Measurements from ENCODE around the gene LENG8. TPM values are rescaled to one million over a fixed set of nuclear protein-coding genes. Genes with fewer than 3 reads are reported as not detected.
A peak's percentile ranks its signal among the peaks of the same experiment; 100 is the strongest.

Gene LENG8
- polyA plus RNA-seq, 3 donors, result 3.6 to 341 (median 5.8) TPM

DNA sequence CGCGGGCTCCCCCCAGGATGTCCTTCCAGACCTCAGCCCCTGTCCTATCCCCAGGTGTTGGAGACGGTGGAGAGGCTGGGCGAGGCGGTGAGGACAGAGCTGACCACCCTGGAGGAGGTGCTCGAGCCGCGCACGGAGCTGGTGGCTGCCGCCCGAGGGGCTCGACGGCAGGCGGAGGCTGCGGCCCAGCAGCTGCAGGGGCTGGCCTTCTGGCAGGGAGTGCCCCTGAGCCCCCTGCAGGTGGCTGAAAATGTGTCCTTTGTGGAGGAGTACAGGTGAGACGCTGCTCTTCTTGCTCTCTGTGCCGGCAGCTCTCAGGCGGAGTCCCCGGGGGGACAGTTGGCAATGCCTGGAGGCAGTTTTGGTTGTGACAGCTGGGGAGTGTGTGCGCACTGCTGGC is 26.9 kb upstream of the LENG8 start:
- Mint-ChIP-seq H3K36me3 (peaks cover 0 to 4% of the 10 kb centered on the region in 2 donors), H3K4me3 (peak overlapping the region in 1 of 2 donors; percentile 30), H3K27ac (no peak overlapping the region), H3K9me3 (peaks cover 0 to 10% (median 3%) of the 10 kb centered on the region in 7 donors), H3K4me1 (peaks cover 11% of the 10 kb centered on the region), H3K27me3 (ENCODE audit: low read depth in 3 of 3) (peaks cover 28 to 63% (median 35%) of the 10 kb centered on the region in 3 donors)
- Histone ChIP-seq H3K9me3 (replicated peaks in 1 of 2; ENCODE audit: control insufficient read depth in 1 of 2, insufficient read depth in 1 of 2, low read length in 2 of 2) (no peaks in the 10 kb centered on the region), H3K9ac (ENCODE audit: insufficient read depth, low read length, poor library complexity, severe bottlenecking) (no peak overlapping the region), H3K79me2 (ENCODE audit: insufficient read depth, low read length) (no peaks in the 10 kb centered on the region), H3K36me3 (replicated peaks in 1 of 2; ENCODE audit: control insufficient read depth in 1 of 2, insufficient read depth in 2 of 2, low read length in 2 of 2) (no peaks in the 10 kb centered on the region), H3K27ac (ENCODE audit: low read depth in 1 of 2, low read length in 2 of 2) (no peak overlapping the region), H3K4me1 (ENCODE audit: control insufficient read depth in 1 of 2, insufficient read depth in 2 of 2, low read length in 2 of 2) (peaks cover 12 to 15% of the 10 kb centered on the region in 2 donors), H4K20me1 (ENCODE audit: insufficient read depth, low read length) (no peaks in the 10 kb centered on the region), H3K27me3 (ENCODE audit: control insufficient read depth in 2 of 2, insufficient read depth in 2 of 2, low read length in 2 of 2) (peaks cover 0 to 44% of the 10 kb centered on the region in 2 donors), H3K4me2 (replicated peaks; ENCODE audit: extremely low read depth, low read length, poor library complexity, severe bottlenecking) (no peak overlapping the region), H3K4me3 (replicated peaks in 1 of 3; ENCODE audit: low read depth in 2 of 3, low read length in 3 of 3) (no peak overlapping the region), H2AFZ (ENCODE audit: insufficient read depth, low read depth, low read length, poor library complexity, severe bottlenecking) (no peak overlapping the region)
- TF ChIP-seq, protein P1, sequence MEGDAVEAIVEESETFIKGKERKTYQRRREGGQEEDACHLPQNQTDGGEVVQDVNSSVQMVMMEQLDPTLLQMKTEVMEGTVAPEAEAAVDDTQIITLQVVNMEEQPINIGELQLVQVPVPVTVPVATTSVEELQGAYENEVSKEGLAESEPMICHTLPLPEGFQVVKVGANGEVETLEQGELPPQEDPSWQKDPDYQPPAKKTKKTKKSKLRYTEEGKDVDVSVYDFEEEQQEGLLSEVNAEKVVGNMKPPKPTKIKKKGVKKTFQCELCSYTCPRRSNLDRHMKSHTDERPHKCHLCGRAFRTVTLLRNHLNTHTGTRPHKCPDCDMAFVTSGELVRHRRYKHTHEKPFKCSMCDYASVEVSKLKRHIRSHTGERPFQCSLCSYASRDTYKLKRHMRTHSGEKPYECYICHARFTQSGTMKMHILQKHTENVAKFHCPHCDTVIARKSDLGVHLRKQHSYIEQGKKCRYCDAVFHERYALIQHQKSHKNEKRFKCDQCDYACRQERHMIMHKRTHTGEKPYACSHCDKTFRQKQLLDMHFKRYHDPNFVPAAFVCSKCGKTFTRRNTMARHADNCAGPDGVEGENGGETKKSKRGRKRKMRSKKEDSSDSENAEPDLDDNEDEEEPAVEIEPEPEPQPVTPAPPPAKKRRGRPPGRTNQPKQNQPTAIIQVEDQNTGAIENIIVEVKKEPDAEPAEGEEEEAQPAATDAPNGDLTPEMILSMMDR (IDR thresholded peaks at IDR 0.05), result no peak
- 95% methylated on average over 19 of the region's 20 CpGs for WGBS (ENCODE audit: insufficient coverage)
- intact Hi-C loops (cut with micrococcal nuclease), result no loop called here
- no peak for DNase-seq

DNA sequence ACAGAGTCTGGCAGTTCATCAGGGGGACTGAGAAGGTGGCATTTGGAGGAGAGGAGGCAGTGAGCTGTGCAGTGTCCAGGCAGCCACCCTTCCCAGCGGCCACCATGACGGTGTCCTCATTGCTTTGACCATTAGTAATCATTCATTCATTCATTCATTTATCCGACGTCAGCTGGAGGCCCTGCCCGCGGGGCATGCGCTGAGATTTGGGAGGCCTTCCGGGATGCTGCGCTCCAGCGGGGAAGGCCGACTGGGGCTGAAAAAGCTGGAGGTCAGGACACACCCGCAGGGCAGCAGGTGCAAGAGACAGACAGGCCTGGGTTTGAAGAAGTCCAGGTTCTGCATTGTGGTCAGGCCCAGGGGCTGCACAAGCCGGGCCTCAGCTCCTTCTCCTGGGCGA is 24.8 kb upstream of the LENG8 start:
- no peaks in the 10 kb centered on the region for H3K4me1 Mint-ChIP-seq
- Histone ChIP-seq H3K4me2 (replicated peaks; ENCODE audit: extremely low read depth, low read length, poor library complexity, severe bottlenecking) (no peak overlapping the region), H3K36me3 (replicated peaks in 1 of 2; ENCODE audit: control insufficient read depth in 1 of 2, insufficient read depth in 2 of 2, low read length in 2 of 2) (no peaks in the 10 kb centered on the region), H3K27ac (ENCODE audit: low read depth in 1 of 2, low read length in 2 of 2) (no peak overlapping the region), H3K79me2 (ENCODE audit: insufficient read depth, low read length) (no peaks in the 10 kb centered on the region), H2AFZ (ENCODE audit: insufficient read depth, low read depth, low read length, poor library complexity, severe bottlenecking) (no peak overlapping the region), H3K4me3 (replicated peaks in 1 of 3; ENCODE audit: low read depth in 2 of 3, low read length in 3 of 3) (no peak overlapping the region), H3K9me3 (replicated peaks in 1 of 2; ENCODE audit: control insufficient read depth in 1 of 2, insufficient read depth in 1 of 2, low read length in 2 of 2) (no peaks in the 10 kb centered on the region), H4K20me1 (ENCODE audit: insufficient read depth, low read length) (no peaks in the 10 kb centered on the region), H3K4me1 (ENCODE audit: control insufficient read depth in 1 of 2, insufficient read depth in 2 of 2, low read length in 2 of 2) (no peaks in the 10 kb centered on the region), H3K27me3 (ENCODE audit: control insufficient read depth in 2 of 2, insufficient read depth in 2 of 2, low read length in 2 of 2) (peaks cover 0 to 30% of the 10 kb centered on the region in 2 donors), H3K9ac (ENCODE audit: insufficient read depth, low read length, poor library complexity, severe bottlenecking) (no peak overlapping the region)
- peak overlapping the region in 1 of 7 donors; percentile 26 for H3K27ac Mint-ChIP-seq
- no peaks in the 10 kb centered on the region for H3K36me3 Mint-ChIP-seq
- intact Hi-C loops (cut with micrococcal nuclease), result no loop called here
- peaks cover 0 to 8% (median 2%) of the 10 kb centered on the region in 7 donors for H3K9me3 Mint-ChIP-seq
- H3K27me3 Mint-ChIP-seq (ENCODE audit: low read depth in 3 of 3), result peaks cover 20 to 58% (median 39%) of the 10 kb centered on the region in 3 donors
- no peak overlapping the region for H3K4me3 Mint-ChIP-seq
- DNase-seq, result no peak
- WGBS (ENCODE audit: insufficient coverage), result 90% methylated on average over 9 of the region's 14 CpGs
- TF ChIP-seq, protein P1 (IDR thresholded peaks at IDR 0.05), result no peak

All from CD14-positive monocyte (primary cell).